ENCODE data around the gene DNAJB11. TPM values are rescaled to one million over a fixed set of nuclear protein-coding genes. Genes with fewer than 3 reads are reported as not detected.

Gene DNAJB11
- 40.9 and 60.5 TPM in 2 replicates for total RNA-seq

DNA sequence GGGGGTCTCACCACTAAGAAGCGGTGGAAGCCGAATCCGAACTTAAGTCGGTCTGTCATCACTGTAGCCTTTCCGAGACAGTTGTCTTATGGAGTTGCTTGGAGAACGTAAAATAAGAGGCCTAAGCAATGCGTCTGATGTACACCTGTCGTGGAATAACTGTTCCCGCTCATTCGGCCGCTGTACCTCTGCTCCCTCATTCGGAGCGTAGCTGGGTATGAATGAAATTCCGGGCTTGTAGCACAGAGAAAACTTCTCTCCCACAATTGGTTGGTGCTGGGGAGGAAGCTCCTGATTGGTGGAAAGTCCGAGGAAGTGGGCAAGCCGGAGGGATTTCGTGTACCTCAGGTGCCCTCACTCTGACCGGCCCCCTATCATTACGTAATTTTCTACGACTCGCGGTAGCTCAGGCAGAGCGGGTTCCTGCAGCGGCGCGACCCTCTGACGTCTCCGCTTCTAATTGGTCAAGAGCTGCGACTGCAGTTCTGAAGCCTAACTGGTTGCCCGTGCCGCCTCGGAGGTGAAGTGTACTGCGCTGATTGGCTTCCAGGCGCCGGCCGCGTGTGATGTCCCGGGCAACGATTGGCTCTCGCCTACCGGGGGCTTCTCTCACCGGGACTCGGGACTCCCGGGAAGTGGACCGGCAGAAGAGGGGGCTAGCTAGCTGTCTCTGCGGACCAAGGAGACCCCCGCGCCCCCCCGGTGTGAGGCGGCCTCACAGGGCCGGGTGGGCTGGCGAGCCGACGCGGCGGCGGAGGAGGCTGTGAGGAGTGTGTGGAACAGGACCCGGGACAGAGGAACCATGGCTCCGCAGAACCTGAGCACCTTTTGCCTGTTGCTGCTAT is at the start of gene DNAJB11:
DNAJB11 (plus strand) TSS at position 625 of the 845 bp plus-strand sequence; CDS start at position 803, 178 bp downstream.
- H3K4me3 ChIP-seq (ENCODE audit: low read depth, low read length), result peak within 1 kb of the TSS; percentile 93
- TF ChIP-seq, protein P1, sequence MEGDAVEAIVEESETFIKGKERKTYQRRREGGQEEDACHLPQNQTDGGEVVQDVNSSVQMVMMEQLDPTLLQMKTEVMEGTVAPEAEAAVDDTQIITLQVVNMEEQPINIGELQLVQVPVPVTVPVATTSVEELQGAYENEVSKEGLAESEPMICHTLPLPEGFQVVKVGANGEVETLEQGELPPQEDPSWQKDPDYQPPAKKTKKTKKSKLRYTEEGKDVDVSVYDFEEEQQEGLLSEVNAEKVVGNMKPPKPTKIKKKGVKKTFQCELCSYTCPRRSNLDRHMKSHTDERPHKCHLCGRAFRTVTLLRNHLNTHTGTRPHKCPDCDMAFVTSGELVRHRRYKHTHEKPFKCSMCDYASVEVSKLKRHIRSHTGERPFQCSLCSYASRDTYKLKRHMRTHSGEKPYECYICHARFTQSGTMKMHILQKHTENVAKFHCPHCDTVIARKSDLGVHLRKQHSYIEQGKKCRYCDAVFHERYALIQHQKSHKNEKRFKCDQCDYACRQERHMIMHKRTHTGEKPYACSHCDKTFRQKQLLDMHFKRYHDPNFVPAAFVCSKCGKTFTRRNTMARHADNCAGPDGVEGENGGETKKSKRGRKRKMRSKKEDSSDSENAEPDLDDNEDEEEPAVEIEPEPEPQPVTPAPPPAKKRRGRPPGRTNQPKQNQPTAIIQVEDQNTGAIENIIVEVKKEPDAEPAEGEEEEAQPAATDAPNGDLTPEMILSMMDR (IDR thresholded peaks at IDR 0.05; ENCODE audit: insufficient read depth, low read depth, low read length), result no peak

DNA sequence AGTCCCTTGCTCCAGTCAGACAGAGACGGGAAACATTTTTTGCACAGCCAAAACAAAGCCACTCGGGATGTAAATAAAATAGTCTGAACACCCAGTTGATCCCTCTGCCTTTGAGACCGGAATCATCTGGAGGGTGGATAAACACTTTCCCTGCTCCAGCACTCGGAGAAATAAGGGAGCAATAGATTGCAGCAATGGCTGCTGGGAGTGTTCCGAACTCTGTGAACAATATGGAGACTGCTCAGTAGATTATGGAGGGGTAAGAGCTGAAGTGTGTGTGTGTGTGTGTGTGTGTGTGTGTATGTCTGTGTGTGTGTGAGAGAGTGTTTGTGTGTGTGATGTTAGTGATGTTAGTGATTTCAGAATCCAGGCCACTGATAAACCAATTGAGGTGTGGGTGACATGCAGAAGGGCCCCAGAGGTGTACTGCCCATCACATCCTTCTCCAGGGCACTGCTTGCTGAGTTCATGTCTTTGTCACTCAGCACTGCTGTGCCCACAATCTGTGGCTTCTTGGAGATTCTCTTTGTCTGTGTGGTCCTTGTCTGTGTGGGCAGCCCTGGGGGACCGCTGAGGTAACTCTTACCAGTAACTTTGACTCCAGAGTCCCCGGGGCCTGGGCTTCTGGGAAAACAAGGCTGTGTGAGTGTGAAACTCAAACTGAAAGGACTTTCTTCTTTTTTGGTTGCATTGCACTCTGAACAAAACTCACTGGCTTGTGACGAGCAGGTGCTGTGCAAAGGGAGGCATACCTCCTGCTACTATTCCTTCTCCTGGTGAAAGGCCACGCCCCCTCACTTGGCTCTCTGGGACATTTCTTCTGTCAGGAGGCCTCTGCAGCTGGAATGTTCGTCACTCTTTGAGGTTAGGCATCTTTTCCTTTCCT is 49.3 kb upstream of the DNAJB11 start:
- TF ChIP-seq, protein P1 (IDR thresholded peaks at IDR 0.05; ENCODE audit: insufficient read depth, low read depth, low read length), result no peak
- H3K4me3 ChIP-seq (ENCODE audit: low read depth, low read length), result no peak overlapping the region
- no peak for DNase-seq (ENCODE audit: low read depth)

More for the DNA sequence above, at the start of gene DNAJB11:
- DNase-seq (ENCODE audit: low read depth), result peak; percentile 100

DNA sequence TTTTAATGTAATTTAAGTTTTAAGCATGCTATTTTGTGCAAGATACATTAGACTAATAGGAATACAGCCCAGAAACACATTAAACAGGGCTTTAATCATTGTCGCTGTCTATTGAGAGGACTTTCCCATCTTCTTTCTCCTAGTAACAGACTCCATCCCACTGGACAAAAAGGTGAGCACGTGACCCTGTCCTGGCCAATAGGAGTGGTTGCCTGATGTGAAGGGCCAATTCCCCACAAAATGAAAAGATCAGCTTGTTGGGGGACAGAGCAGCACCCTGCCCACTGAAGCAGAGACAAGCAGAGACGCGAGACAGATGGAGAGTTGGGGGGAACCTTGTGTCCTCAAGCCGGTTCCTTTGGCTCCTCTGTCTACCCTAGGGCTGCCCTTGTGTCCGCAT is 47.5 kb upstream of the DNAJB11 start:
- TF ChIP-seq, protein P1 (IDR thresholded peaks at IDR 0.05; ENCODE audit: insufficient read depth, low read depth, low read length), result no peak
- H3K4me3 ChIP-seq (ENCODE audit: low read depth, low read length), result no peak overlapping the region
- DNase-seq (ENCODE audit: low read depth), result no peak

DNA sequence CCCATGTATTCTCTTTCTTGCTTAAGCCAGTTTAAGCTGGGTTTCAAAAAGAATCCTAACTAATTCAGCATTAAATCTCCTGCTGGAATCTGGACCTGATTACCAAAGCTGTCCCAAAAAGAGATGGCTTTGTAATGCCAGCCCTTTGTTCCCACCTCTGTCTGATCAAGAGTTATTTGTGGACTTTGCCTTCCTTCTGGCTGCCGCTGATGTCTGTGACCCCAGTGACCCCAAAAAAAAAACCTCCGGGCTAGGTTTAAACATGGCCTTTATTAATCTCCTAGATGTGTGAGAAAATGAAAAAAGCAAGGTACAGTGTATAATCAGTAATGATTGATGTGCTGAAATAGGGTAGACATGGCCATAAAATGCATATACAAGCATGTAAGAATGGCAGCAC is 47.1 kb upstream of the DNAJB11 start:
- H3K4me3 ChIP-seq (ENCODE audit: low read depth, low read length), result no peak overlapping the region
- DNase-seq (ENCODE audit: low read depth), result no peak
- TF ChIP-seq, protein P1 (IDR thresholded peaks at IDR 0.05; ENCODE audit: insufficient read depth, low read depth, low read length), result no peak

DNA sequence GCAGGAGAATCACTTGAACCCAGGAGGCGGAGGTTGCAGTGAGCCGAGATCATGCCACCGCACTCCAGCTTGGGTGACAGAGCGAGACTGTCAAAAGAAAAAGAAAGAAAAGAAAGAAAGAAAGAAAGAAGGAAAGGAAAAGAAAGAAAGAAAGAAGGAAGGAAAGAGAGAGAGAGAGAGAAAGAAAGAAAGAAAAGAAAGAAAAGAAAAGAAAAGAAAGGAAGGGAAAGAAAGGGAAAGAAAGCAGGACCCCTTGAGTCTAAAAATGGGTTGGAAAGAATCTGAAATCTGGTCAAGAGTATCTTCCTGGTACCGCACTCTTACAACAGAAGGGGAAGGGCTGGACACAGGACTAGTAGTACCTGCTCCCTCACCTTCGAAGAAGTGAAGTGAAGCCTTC is 45.9 kb upstream of the DNAJB11 start:
- DNase-seq (ENCODE audit: low read depth), result no peak
- TF ChIP-seq, protein P1 (IDR thresholded peaks at IDR 0.05; ENCODE audit: insufficient read depth, low read depth, low read length), result no peak
- H3K4me3 ChIP-seq (ENCODE audit: low read depth, low read length), result no peak overlapping the region

DNA sequence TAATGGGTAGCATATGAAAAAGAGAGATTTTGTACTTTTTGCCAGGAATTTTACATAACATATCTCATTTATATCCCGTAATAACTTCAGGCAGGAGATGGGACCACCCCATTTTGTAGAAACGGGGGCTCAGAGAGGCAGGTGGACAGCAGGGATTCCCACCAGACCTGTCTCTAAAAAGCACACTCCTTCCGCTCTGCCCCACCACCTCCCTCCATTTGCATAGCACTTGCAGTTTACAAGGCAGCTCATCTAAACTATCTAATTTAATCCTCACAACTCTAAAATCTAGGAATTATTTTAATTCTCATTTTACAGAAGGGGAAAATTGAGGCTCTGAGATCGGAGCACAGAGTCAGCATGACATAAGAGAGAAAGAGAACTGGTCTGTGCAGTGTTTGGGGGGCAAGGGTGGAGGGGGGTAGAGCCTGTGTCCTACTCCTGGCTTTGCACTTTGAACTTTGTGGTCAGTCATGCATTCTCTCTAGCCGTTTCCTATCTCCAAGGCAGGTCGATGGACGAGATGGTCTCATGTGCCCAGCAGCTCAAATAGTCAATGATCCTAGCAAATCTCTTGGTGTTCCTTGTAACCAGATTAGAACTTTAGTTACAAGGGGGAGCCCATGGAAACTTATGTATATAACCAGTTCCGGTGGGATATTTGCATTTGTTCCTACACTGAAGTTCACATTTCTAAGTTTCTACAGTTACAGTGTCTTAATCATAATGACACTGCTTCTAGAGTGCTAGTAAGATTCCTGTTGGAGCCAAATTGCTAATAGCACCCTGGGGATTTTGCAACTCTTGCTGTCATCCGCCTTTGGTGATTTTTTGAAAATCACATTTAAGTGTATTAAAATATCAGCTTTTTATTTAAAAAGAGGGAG is 44.9 kb upstream of the DNAJB11 start:
- H3K4me3 ChIP-seq (ENCODE audit: low read depth, low read length), result no peak overlapping the region
- TF ChIP-seq, protein P1 (IDR thresholded peaks at IDR 0.05; ENCODE audit: insufficient read depth, low read depth, low read length), result no peak
- DNase-seq (ENCODE audit: low read depth), result no peak
